K562 (cell line): ENCODE measurements around the gene FAM20C. TPM values are rescaled to one million over a fixed set of nuclear protein-coding genes. Genes with fewer than 3 reads are reported as not detected.

Experiments used
- ATAC-seq: fragments of 200-7000 bp; cut with Tn5 transposase; 3 replicates; pipeline ENCODE4 v1.9.1; 2020; ENCODE audit warnings: moderate library complexity
- BruUV-seq: library from RNA; stranded (reverse); fragments of 400-500 nt; replicated peaks from 2 replicates; lab custom pipeline; 2021; lab: Mats Ljungman, UMichigan
- CTCF ChIA-PET: fragments of 300-600 bp; formaldehyde crosslinking; extraction: SDS; loops from one replicate; lab custom pipeline; 2021; ENCODE audit warnings: low intra/inter-chr PET ratio; lab: Yijun Ruan, JAX
- POLR2A ChIA-PET: fragments of 300-600, 350-650 bp; sonication (Branson Sonifier 250); formaldehyde crosslinking; extraction: SDS; loops from one replicate; lab custom pipeline; 2021; ENCODE audit warnings: antibody characterized with exemption, inconsistent platforms; lab: Yijun Ruan, JAX
- DNase-seq, 4 experiments: peaks; one replicate each; pipeline versions ENCODE4 v3.0.0 to v3.0.0-alpha.2; 2011 to 2018; ENCODE audit warnings: low spot score in 3 of 4, mixed read lengths in 3 of 4; ENCODE audit errors: extremely low read depth in 1 of 4
- FAIRE-seq: peaks from 2 replicates; lab custom pipeline; 2011; peaks lifted over from hg19 to GRCh38; lab: Jason Lieb, UNC
- H2AFZ ChIP-seq: 2 replicates; pipeline ENCODE4 v1.6.0; 2011; ENCODE audit warnings: low read depth, low read length, control low read depth, inconsistent platforms
- H3K27ac ChIP-seq: fragments of 200-600 bp; 3 replicates; pipeline ENCODE4 v1.8.0; 2011; ENCODE audit warnings: low read depth, mild to moderate bottlenecking, control low read depth, inconsistent platforms, low read length, moderate library complexity, mixed read lengths; ENCODE audit errors: extremely low read depth
- H3K27me3 ChIP-seq, 2 experiments: fragments of 300-600 bp in 1 of 2; 2 replicates in 1 of 2; 3 replicates in 1 of 2; pipeline versions ENCODE4 v1.6.0 to v1.8.0; 2011; ENCODE audit warnings: inconsistent platforms in 2 of 2, low read length in 2 of 2, mild to moderate bottlenecking in 1 of 2, mixed read lengths in 1 of 2, moderate library complexity in 1 of 2; ENCODE audit not compliant: control insufficient read depth in 2 of 2, insufficient read depth in 2 of 2
- H3K36me3 ChIP-seq: fragments of 300-600 bp; 3 replicates; pipeline ENCODE4 v1.8.0; 2011; ENCODE audit warnings: mild to moderate bottlenecking, low read length, inconsistent platforms; ENCODE audit not compliant: control insufficient read depth, insufficient read depth
- H3K4me1 ChIP-seq, 2 experiments: fragments of 200-600 bp in 1 of 2; replicated peaks in 1 of 2; 2 replicates in 1 of 2; 3 replicates in 1 of 2; pipeline versions ENCODE4 v1.5.1 to v1.8.0; 2011; ENCODE audit warnings: inconsistent platforms in 2 of 2, low read length in 2 of 2, mild to moderate bottlenecking in 1 of 2, mixed read lengths in 1 of 2, moderate library complexity in 1 of 2; ENCODE audit not compliant: control insufficient read depth in 2 of 2, insufficient read depth in 2 of 2
- H3K4me2 ChIP-seq: 2 replicates; pipeline ENCODE4 v1.6.1; 2011; ENCODE audit warnings: low read length, control low read depth, inconsistent platforms, mixed read lengths; ENCODE audit not compliant: insufficient read depth
- H3K4me3 ChIP-seq: fragments of 200-600 bp; sonication (generic), shearing (Covaris generic); 2 replicates; pipeline ENCODE4 v1.5.1; 2016; ENCODE audit warnings: control low read depth, inconsistent platforms
- H3K79me2 ChIP-seq: fragments of 200-600 bp; 3 replicates; pipeline ENCODE4 v1.8.0; 2011; ENCODE audit warnings: low read length, inconsistent platforms; ENCODE audit not compliant: control insufficient read depth, insufficient read depth
- H3K9ac ChIP-seq, 2 experiments: 2 replicates each; pipeline versions ENCODE4 v1.6.0 to v1.6.1; 2011; ENCODE audit warnings: low read depth in 2 of 2, low read length in 2 of 2, control low read depth in 1 of 2, inconsistent platforms in 1 of 2, mild to moderate bottlenecking in 1 of 2, mixed read lengths in 1 of 2; ENCODE audit not compliant: insufficient read depth in 1 of 2
- H3K9me1 ChIP-seq: one replicate; pipeline ENCODE4 v1.6.0; 2011; ENCODE audit warnings: inconsistent platforms, mild to moderate bottlenecking, low read length, moderate library complexity; ENCODE audit not compliant: control insufficient read depth, insufficient read depth
- H3K9me3 ChIP-seq: replicated peaks from 2 replicates; pipeline ENCODE4 v1.5.1; 2011; ENCODE audit warnings: low read depth, low read length, inconsistent platforms; ENCODE audit not compliant: control insufficient read depth, insufficient read depth
- H4K20me1 ChIP-seq: replicated peaks from 2 replicates; pipeline ENCODE4 v1.6.1; 2011; ENCODE audit warnings: low read length, inconsistent platforms, mixed read lengths; ENCODE audit not compliant: control insufficient read depth, insufficient read depth
- EP400 ChIP-seq: fragments of 450-650 bp; IDR thresholded peaks from 2 replicates; pipeline ENCODE4 v1.6.1; 2017; ENCODE audit warnings: antibody characterized with exemption, mild to moderate bottlenecking, moderate library complexity
- FOXK2 ChIP-seq, 2 experiments: fragments of 450-650 bp; IDR thresholded peaks in 1 of 2; conservative IDR thresholded peaks in 1 of 2; 2 replicates each; pipeline ENCODE4 v1.6.1; 2016; ENCODE audit warnings: low read depth in 2 of 2, mild to moderate bottlenecking in 1 of 2
- JUND ChIP-seq, 2 experiments: IDR thresholded peaks; 2 replicates in 1 of 2; 3 replicates in 1 of 2; pipeline ENCODE4 v1.6.1; 2011; ENCODE audit warnings: borderline replicate concordance in 2 of 2, low read depth in 2 of 2, low read length in 2 of 2, improper control_type of control experiment in 1 of 2, missing biosample characterization in 1 of 2, missing genetic modification characterization in 1 of 2, missing genetic modification reagents in 1 of 2
- LARP7 ChIP-seq: fragments of 450-650 bp; IDR thresholded peaks from 2 replicates; pipeline ENCODE4 v1.6.1; 2016
- MBD2 ChIP-seq: sonication (generic); IDR thresholded peaks from 2 replicates; pipeline ENCODE4 v1.6.1; 2016; ENCODE audit warnings: low read depth, borderline replicate concordance
- RB1 ChIP-seq: fragments of 450-650 bp; IDR thresholded peaks from 2 replicates; pipeline ENCODE4 v1.6.1; 2017; ENCODE audit warnings: low read depth, mild to moderate bottlenecking
- RBM15 ChIP-seq: fragments of 200-400 bp; formaldehyde crosslinking; IDR thresholded peaks from 2 replicates; pipeline ENCODE4 v1.6.1; 2018; ENCODE audit warnings: mild to moderate bottlenecking, low read length, moderate library complexity; ENCODE audit not compliant: insufficient read depth
- RBM25 ChIP-seq: fragments of 200-400 bp; formaldehyde crosslinking; IDR thresholded peaks from 2 replicates; pipeline ENCODE4 v1.6.1; 2018; ENCODE audit warnings: low read length, low read depth, moderate library complexity; ENCODE audit not compliant: severe bottlenecking
- ZNF431 ChIP-seq: sonication (generic); formaldehyde crosslinking; IDR thresholded peaks from 2 replicates; pipeline ENCODE4 v1.8.0; 2022; ENCODE audit warnings: mild to moderate bottlenecking, missing genetic modification reagents
- ZNF830 ChIP-seq: fragments of 250-450 bp; sonication (Bioruptor Pico); IDR thresholded peaks from 2 replicates; pipeline ENCODE4 v1.5.0; 2021; ENCODE audit warnings: mild to moderate bottlenecking
- WGBS: fragments of 100-300 bp; shearing (Covaris generic); methylation state at CpG from one replicate; pipeline ENCODE4 v1.1.6; 2016; ENCODE audit warnings: low coverage, mixed read lengths; ENCODE audit not compliant: insufficient coverage; ENCODE audit errors: missing lambda C conversion rate; 5-methylcytosine and 5-hydroxymethylcytosine counted together
- in situ Hi-C: fragments of 300-500 bp; cut with MboI; formaldehyde crosslinking; loops from 4 replicates; pipeline ENCODE4 v1.15.0; 2018; ENCODE audit warnings: inconsistent platforms, mixed read lengths
- intact Hi-C: fragments of 100-400 bp; cut with micrococcal nuclease; formaldehyde crosslinking; loops from 2 replicates; pipeline ENCODE4 v1.14.2; 2022
- polyA plus RNA-seq, 8 experiments: library from polyadenylated mRNA; depleted of rRNA in 4 of 8; stranded (reverse) in 5 of 8; unstranded in 3 of 8; fragments of >200 nt; fragmentation: Nextera tagmentation in 2 of 8; fragmentation: Illumina TruSeq in 1 of 8; extraction: Ambion mirVana in 2 of 8; extraction: Trizol in 1 of 8; gene quantifications; 2 replicates each; pipeline versions ENCODE4 v1.2.1 to v1.2.3, GENCODE V29; 2011 to 2014; ENCODE audit warnings: inconsistent platforms in 1 of 8, missing spikeins in 1 of 8
- total RNA-seq, 7 experiments: library from RNA; depleted of rRNA in 6 of 7; stranded (reverse); fragments of >200 nt in 6 of 7; fragmentation: Illumina TruSeq in 2 of 7; extraction: Trizol in 2 of 7; gene quantifications; 2 replicates each; pipeline versions ENCODE4 v1.2.1 to v1.2.3, GENCODE V29; 2011 to 2021; ENCODE audit warnings: low replicate concordance in 1 of 7
- TF ChIP-seq, protein P1 (sequence below): fragments of 450-650 bp; formaldehyde crosslinking; conservative IDR thresholded peaks from 2 replicates; pipeline ENCODE4 v1.4.0; 2022; ENCODE audit warnings: mild to moderate bottlenecking, missing genetic modification characterization
- TF ChIP-seq, protein P2 (sequence below): sonication (generic); formaldehyde crosslinking; IDR thresholded peaks from 2 replicates; pipeline ENCODE4 v1.4.0; 2020; ENCODE audit warnings: mild to moderate bottlenecking, missing genetic modification reagents
- TF ChIP-seq, protein P3 (sequence below): fragments of 450-650 bp; IDR thresholded peaks from 2 replicates; pipeline ENCODE4 v1.6.1; 2016; ENCODE audit warnings: missing biosample characterization, missing genetic modification characterization
- TF ChIP-seq, protein P4 (sequence below), 3 experiments: fragments of 200-800 bp in 1 of 3; fragments of 250-450 bp in 1 of 3; fragments of 450-650 bp in 1 of 3; sonication (Bioruptor Pico) in 1 of 3; sonication (Bioruptor generic) in 1 of 3; formaldehyde crosslinking in 1 of 3; IDR thresholded peaks; 2 replicates each; pipeline versions ENCODE4 v1.6.1 to v1.8.0; 2016 to 2022; ENCODE audit warnings: mild to moderate bottlenecking in 2 of 3, missing genetic modification characterization in 2 of 3, missing compliant biosample characterization in 1 of 3, moderate library complexity in 1 of 3

The FAM20C gene
- total and polyA plus RNA-seq, 9 of the 15 experiments (the other 6 are each of a cell fraction or from before 2014, with no cell fraction given) = 0.09 TPM; not detected in 8

DNA sequence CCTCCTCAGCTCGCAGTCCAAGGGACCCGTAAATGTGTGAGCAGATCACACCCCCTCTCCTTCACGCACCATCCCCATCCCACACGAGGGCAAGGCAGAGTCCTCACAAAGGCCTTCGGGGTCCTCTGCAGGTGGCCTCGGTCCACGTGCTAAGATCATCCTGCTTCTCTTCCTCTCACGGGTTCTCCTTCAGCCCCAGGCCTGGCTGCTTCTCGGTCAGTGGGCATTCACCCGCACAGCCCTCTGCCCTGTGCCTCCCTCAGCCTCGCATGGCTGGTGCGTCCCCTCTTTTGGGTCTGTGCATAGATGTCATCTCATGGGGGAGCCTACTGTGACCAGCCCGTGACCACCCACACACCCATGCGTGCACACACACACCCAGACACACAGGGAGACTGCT lies 80.3 kb downstream of the FAM20C start:
- Histone ChIP-seq H3K36me3 (no peaks in the 10 kb centered on the region), H3K79me2 (no peaks in the 10 kb centered on the region), H2AFZ (no peak overlapping the region), H3K9me3 (peaks cover 2% of the 10 kb centered on the region; the same call in 1 of the 2 replicates), H3K4me2 (no peak overlapping the region), H3K27me3 (peaks cover 3 to 26% of the 10 kb centered on the region in 2 experiments; a peak in 3 of 5 replicates), H3K4me1 (no peaks in the 10 kb centered on the region), H4K20me1 (no peaks in the 10 kb centered on the region), H3K9me1 (no peaks in the 10 kb centered on the region), H3K27ac (no peak overlapping the region), H3K9ac (no peak overlapping the region), H3K4me3 (no peak overlapping the region)
- ChIA-PET CTCF (interaction anchor here (1.0 kb wide), 1 partner anchor 7 kb away, joined by 5 read pairs; no protein-coding TSS in a partner anchor), POLR2A (interaction anchor here (0.6 kb wide), 2 partner anchors 193 to 840 kb away, joined by 3 read pairs; no protein-coding TSS in a partner anchor)
- in situ Hi-C loops (no loop called here), intact Hi-C loops (no loop called here)
- no peak for DNase-seq
- no peak for FAIRE-seq
- 2% methylated on average over 12 of the region's 14 CpGs for WGBS
- BruUV-seq = no TSS peak
- no peak for ATAC-seq
- no peak for TF ChIP-seq RBM25
- no peak for TF ChIP-seq EP400
- no peak for TF ChIP-seq ZNF830 (CRISPR knock-in tag)
- TF ChIP-seq RBM15 = no peak
- no peak for TF ChIP-seq RB1
- no peak for TF ChIP-seq MBD2
- no peak for TF ChIP-seq FOXK2 (conservative IDR thresholded peaks at IDR 0.05 in 1 of 2, IDR thresholded peaks at IDR 0.05 in 1 of 2; ENCODE audit: low read depth in 2 of 2)
- TF ChIP-seq LARP7 = no peak
- no peak for TF ChIP-seq JUND (IDR thresholded peaks at IDR 0.05; ENCODE audit: borderline replicate concordance, low read depth, low read length)
- no peak for TF ChIP-seq JUND (tag; IDR thresholded peaks at IDR 0.05; ENCODE audit: borderline replicate concordance, low read depth, low read length)
- TF ChIP-seq, protein P1, sequence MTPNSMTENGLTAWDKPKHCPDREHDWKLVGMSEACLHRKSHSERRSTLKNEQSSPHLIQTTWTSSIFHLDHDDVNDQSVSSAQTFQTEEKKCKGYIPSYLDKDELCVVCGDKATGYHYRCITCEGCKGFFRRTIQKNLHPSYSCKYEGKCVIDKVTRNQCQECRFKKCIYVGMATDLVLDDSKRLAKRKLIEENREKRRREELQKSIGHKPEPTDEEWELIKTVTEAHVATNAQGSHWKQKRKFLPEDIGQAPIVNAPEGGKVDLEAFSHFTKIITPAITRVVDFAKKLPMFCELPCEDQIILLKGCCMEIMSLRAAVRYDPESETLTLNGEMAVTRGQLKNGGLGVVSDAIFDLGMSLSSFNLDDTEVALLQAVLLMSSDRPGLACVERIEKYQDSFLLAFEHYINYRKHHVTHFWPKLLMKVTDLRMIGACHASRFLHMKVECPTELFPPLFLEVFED (CRISPR knock-in tag) = no peak
- no peak for TF ChIP-seq ZNF431 (CRISPR knock-in tag)
- TF ChIP-seq, protein P2, sequence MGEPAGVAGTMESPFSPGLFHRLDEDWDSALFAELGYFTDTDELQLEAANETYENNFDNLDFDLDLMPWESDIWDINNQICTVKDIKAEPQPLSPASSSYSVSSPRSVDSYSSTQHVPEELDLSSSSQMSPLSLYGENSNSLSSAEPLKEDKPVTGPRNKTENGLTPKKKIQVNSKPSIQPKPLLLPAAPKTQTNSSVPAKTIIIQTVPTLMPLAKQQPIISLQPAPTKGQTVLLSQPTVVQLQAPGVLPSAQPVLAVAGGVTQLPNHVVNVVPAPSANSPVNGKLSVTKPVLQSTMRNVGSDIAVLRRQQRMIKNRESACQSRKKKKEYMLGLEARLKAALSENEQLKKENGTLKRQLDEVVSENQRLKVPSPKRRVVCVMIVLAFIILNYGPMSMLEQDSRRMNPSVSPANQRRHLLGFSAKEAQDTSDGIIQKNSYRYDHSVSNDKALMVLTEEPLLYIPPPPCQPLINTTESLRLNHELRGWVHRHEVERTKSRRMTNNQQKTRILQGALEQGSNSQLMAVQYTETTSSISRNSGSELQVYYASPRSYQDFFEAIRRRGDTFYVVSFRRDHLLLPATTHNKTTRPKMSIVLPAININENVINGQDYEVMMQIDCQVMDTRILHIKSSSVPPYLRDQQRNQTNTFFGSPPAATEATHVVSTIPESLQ (CRISPR knock-in tag) = no peak
- TF ChIP-seq, protein P3, sequence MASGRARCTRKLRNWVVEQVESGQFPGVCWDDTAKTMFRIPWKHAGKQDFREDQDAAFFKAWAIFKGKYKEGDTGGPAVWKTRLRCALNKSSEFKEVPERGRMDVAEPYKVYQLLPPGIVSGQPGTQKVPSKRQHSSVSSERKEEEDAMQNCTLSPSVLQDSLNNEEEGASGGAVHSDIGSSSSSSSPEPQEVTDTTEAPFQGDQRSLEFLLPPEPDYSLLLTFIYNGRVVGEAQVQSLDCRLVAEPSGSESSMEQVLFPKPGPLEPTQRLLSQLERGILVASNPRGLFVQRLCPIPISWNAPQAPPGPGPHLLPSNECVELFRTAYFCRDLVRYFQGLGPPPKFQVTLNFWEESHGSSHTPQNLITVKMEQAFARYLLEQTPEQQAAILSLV (tag) = no peak
- TF ChIP-seq, protein P4, sequence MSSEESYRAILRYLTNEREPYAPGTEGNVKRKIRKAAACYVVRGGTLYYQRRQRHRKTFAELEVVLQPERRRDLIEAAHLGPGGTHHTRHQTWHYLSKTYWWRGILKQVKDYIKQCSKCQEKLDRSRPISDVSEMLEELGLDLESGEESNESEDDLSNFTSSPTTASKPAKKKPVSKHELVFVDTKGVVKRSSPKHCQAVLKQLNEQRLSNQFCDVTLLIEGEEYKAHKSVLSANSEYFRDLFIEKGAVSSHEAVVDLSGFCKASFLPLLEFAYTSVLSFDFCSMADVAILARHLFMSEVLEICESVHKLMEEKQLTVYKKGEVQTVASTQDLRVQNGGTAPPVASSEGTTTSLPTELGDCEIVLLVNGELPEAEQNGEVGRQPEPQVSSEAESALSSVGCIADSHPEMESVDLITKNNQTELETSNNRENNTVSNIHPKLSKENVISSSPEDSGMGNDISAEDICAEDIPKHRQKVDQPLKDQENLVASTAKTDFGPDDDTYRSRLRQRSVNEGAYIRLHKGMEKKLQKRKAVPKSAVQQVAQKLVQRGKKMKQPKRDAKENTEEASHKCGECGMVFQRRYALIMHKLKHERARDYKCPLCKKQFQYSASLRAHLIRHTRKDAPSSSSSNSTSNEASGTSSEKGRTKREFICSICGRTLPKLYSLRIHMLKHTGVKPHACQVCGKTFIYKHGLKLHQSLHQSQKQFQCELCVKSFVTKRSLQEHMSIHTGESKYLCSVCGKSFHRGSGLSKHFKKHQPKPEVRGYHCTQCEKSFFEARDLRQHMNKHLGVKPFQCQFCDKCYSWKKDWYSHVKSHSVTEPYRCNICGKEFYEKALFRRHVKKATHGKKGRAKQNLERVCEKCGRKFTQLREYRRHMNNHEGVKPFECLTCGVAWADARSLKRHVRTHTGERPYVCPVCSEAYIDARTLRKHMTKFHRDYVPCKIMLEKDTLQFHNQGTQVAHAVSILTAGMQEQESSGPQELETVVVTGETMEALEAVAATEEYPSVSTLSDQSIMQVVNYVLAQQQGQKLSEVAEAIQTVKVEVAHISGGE (CRISPR knock-in tag; IDR thresholded peaks at IDR 0.05) = no peak
